Muscle of leg (tissue), 11 donors: ENCODE data around the gene FKRP. TPM values are rescaled to one million over a fixed set of nuclear protein-coding genes. Genes with fewer than 3 reads are reported as not detected.

Source experiments
- DNase-seq: peaks from one replicate; pipeline ENCODE4 v3.0.0; 2013
- H3K27ac ChIP-seq: one replicate; pipeline ENCODE4 v1.5.1; 2013; ENCODE audit warnings: mild to moderate bottlenecking, low read length, control low read depth
- H3K27me3 ChIP-seq: one replicate; pipeline ENCODE4 v1.6.1; 2013; ENCODE audit warnings: low read length; ENCODE audit not compliant: control insufficient read depth, insufficient read depth
- H3K36me3 ChIP-seq: one replicate; pipeline ENCODE4 v1.6.1; 2013; ENCODE audit warnings: low read length; ENCODE audit not compliant: control insufficient read depth, insufficient read depth
- H3K4me1 ChIP-seq: one replicate; pipeline ENCODE4 v1.6.1; 2013; ENCODE audit warnings: low read length; ENCODE audit not compliant: control insufficient read depth, insufficient read depth
- H3K4me3 ChIP-seq: one replicate; pipeline ENCODE4 v1.5.1; 2013; ENCODE audit warnings: low read length, control low read depth
- H3K9me3 ChIP-seq: replicated peaks from 2 replicates; pipeline ENCODE4 v1.6.1; 2013; ENCODE audit warnings: low read depth, low read length; ENCODE audit not compliant: control insufficient read depth
- WGBS: methylation state at CpG from one replicate; pipeline ENCODE4 v1.1.5; 2013; ENCODE audit warnings: missing lambda C conversion rate; ENCODE audit not compliant: insufficient coverage; 5-methylcytosine and 5-hydroxymethylcytosine counted together
- polyA plus RNA-seq, 8 donors: library from polyadenylated mRNA; unstranded; fragments of 120-200 nt; gene quantifications; one replicate each; pipeline versions ENCODE4 v1.2.1 to v1.2.3, GENCODE V29; 2013; ENCODE audit warnings: inconsistent platforms in 1 of 8, low replicate concordance in 1 of 8; ENCODE audit not compliant: insufficient read length in 8 of 8, insufficient read depth in 1 of 8
- total RNA-seq: library from RNA; stranded (reverse); fragments of 120-200 nt; gene quantifications from one replicate; pipeline ENCODE4 v1.2.4, GENCODE V29; 2013

Gene FKRP
- total and polyA plus RNA-seq, 9 donors, result 14.3 to 22.7 (median 20.0) TPM

- Histone ChIP-seq H3K9me3 (no peaks in the 10 kb centered on the region), H3K27me3 (no peaks in the 10 kb centered on the region), H3K4me3 (no peak overlapping the region), H3K4me1 (peaks cover 39% of the 10 kb centered on the region), H3K27ac (no peak overlapping the region), H3K36me3 (peaks cover 99% of the 10 kb centered on the region)
- no peak for DNase-seq
- WGBS, result 88% methylated on average over 23 of the region's 26 CpGs
Observed at GRCh38 chr19:46725036-46725820, 20.6 kb upstream of the FKRP start.

- peaks cover 99% of the 10 kb centered on the region for H3K36me3 ChIP-seq
- H3K27ac ChIP-seq, result no peak overlapping the region
- no peaks in the 10 kb centered on the region for H3K27me3 ChIP-seq
- peaks cover 39% of the 10 kb centered on the region for H3K4me1 ChIP-seq
- DNase-seq, result peak; percentile 1
- WGBS, result 73% methylated on average over 7 of the region's 9 CpGs
- H3K9me3 ChIP-seq, result no peaks in the 10 kb centered on the region
- no peak overlapping the region for H3K4me3 ChIP-seq
Observed at GRCh38 chr19:46725859-46726393, 19.9 kb upstream of the FKRP start.

GRCh38 chr19:46726551-46726950 is 19.3 kb upstream of the FKRP start:
- H3K27me3 ChIP-seq, result no peaks in the 10 kb centered on the region
- no peak overlapping the region for H3K27ac ChIP-seq
- 82% methylated on average over 9 of the region's 10 CpGs for WGBS
- DNase-seq, result peak; percentile 8
- peaks cover 98% of the 10 kb centered on the region for H3K36me3 ChIP-seq
- no peak overlapping the region for H3K4me3 ChIP-seq
- H3K9me3 ChIP-seq, result no peaks in the 10 kb centered on the region
- H3K4me1 ChIP-seq, result peaks cover 38% of the 10 kb centered on the region

- H3K9me3 ChIP-seq, result no peaks in the 10 kb centered on the region
- H3K27me3 ChIP-seq, result no peaks in the 10 kb centered on the region
- DNase-seq, result peak; percentile 20
- H3K4me3 ChIP-seq, result no peak overlapping the region
- peaks cover 37% of the 10 kb centered on the region for H3K4me1 ChIP-seq
- 65% methylated on average over 11 of the region's 14 CpGs for WGBS
- H3K27ac ChIP-seq, result no peak overlapping the region
- peaks cover 98% of the 10 kb centered on the region for H3K36me3 ChIP-seq
Observed at GRCh38 chr19:46726971-46727501, 18.8 kb upstream of the FKRP start.

GRCh38 chr19:46727757-46728156 is 18.1 kb upstream of the FKRP start:
- no peaks in the 10 kb centered on the region for H3K9me3 ChIP-seq
- no peaks in the 10 kb centered on the region for H3K27me3 ChIP-seq
- no peak overlapping the region for H3K4me3 ChIP-seq
- 79% methylated on average over 8 of the region's 11 CpGs for WGBS
- DNase-seq, result peak; percentile 1
- peaks cover 41% of the 10 kb centered on the region for H3K4me1 ChIP-seq
- H3K36me3 ChIP-seq, result peaks cover 98% of the 10 kb centered on the region
- H3K27ac ChIP-seq, result peak overlapping the region; percentile 31

GRCh38 chr19:46728208-46728607 is 17.6 kb upstream of the FKRP start:
- H3K4me3 ChIP-seq, result no peak overlapping the region
- peak overlapping the region; percentile 67 for H3K27ac ChIP-seq
- DNase-seq, result peak; percentile 78
- no peaks in the 10 kb centered on the region for H3K27me3 ChIP-seq
- peaks cover 98% of the 10 kb centered on the region for H3K36me3 ChIP-seq
- no peaks in the 10 kb centered on the region for H3K9me3 ChIP-seq
- WGBS, result 44% methylated on average over 9 of the region's 14 CpGs
- peaks cover 41% of the 10 kb centered on the region for H3K4me1 ChIP-seq

GRCh38 chr19:46728693-46729339 is 17.0 kb upstream of the FKRP start:
- Histone ChIP-seq H3K36me3 (peaks cover 98% of the 10 kb centered on the region), H3K27ac (peak overlapping the region; percentile 67), H3K4me3 (no peak overlapping the region), H3K4me1 (peaks cover 37% of the 10 kb centered on the region), H3K9me3 (no peaks in the 10 kb centered on the region), H3K27me3 (no peaks in the 10 kb centered on the region)
- peak; percentile 74 for DNase-seq
- 29% methylated on average over 20 of the region's 20 CpGs for WGBS

- Histone ChIP-seq H3K36me3 (peaks cover 95% of the 10 kb centered on the region), H3K4me1 (peaks cover 37% of the 10 kb centered on the region), H3K27me3 (no peaks in the 10 kb centered on the region), H3K4me3 (no peak overlapping the region), H3K27ac (no peak overlapping the region), H3K9me3 (no peaks in the 10 kb centered on the region)
- DNase-seq, result no peak
- 57% methylated on average over 3 of the region's 7 CpGs for WGBS
Observed at GRCh38 chr19:46729696-46730095, 16.2 kb upstream of the FKRP start.

GRCh38 chr19:46730187-46730586 is 15.7 kb upstream of the FKRP start:
- 96% methylated on average over 9 of the region's 9 CpGs for WGBS
- DNase-seq, result no peak
- no peaks in the 10 kb centered on the region for H3K9me3 ChIP-seq
- H3K27me3 ChIP-seq, result no peaks in the 10 kb centered on the region
- H3K36me3 ChIP-seq, result peaks cover 95% of the 10 kb centered on the region
- peaks cover 37% of the 10 kb centered on the region for H3K4me1 ChIP-seq
- H3K4me3 ChIP-seq, result no peak overlapping the region
- no peak overlapping the region for H3K27ac ChIP-seq

- WGBS, result 92% methylated on average over 14 of the region's 14 CpGs
- Histone ChIP-seq H3K36me3 (peaks cover 95% of the 10 kb centered on the region), H3K27me3 (no peaks in the 10 kb centered on the region), H3K4me3 (no peak overlapping the region), H3K9me3 (no peaks in the 10 kb centered on the region), H3K27ac (no peak overlapping the region), H3K4me1 (peaks cover 37% of the 10 kb centered on the region)
- no peak for DNase-seq
Observed at GRCh38 chr19:46730595-46730994, 15.3 kb upstream of the FKRP start.
